ENCODE data around the gene P3H2. TPM values are rescaled to one million over a fixed set of nuclear protein-coding genes. Genes with fewer than 3 reads are reported as not detected.

Gene P3H2
- total RNA-seq, 1 experiment from 2014 or later, result 20.9 TPM

DNA sequence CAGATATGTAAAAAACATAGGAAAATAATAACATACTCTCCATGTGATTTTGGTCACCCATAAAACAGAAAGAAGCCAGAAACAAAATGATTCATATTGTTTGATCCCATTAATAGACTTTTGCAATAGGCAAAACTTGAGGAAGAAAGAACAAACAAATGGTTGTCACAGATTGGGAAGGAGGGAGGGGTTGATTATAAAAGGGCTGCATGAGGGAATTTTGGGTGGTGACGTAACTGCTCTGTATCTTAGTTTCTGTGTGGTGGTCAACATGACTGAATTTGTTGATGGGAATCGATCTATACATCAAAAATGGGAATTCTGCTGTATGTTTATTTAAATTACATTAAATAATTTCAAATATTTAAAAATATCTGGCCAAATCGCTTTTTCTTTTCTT is 86.3 kb downstream of the P3H2 start:
- no peak overlapping the region for H3K27ac ChIP-seq
- BruUV-seq (replicated peaks), result no TSS peak
- no peak for DNase-seq
- intact Hi-C loops (cut with micrococcal nuclease; ENCODE audit: unreplicated experiment), result no loop called here
- H3K36me3 ChIP-seq (ENCODE audit: low read depth), result no peaks in the 10 kb centered on the region
- H3K9me2 ChIP-seq (ENCODE audit: insufficient read depth), result no peaks in the 10 kb centered on the region
- H2AFZ ChIP-seq, result no peak overlapping the region
- no peaks in the 10 kb centered on the region for H4K20me1 ChIP-seq (ENCODE audit: insufficient read depth)
- peaks cover 8% of the 10 kb centered on the region for H3K9me3 ChIP-seq (ENCODE audit: insufficient read depth, low read depth)
- H3K4me1 ChIP-seq (replicated peaks; ENCODE audit: insufficient read depth), result peaks cover 12% of the 10 kb centered on the region
- CTCF ChIA-PET, result no interaction called here
- H3K27me3 ChIP-seq (ENCODE audit: insufficient read depth, low read depth), result no peaks in the 10 kb centered on the region
- no peak overlapping the region for H3K4me2 ChIP-seq
- no peaks in the 10 kb centered on the region for H3K79me2 ChIP-seq (ENCODE audit: low read depth)
- H3K4me3 ChIP-seq, result no peak overlapping the region
- H3F3A ChIP-seq (ENCODE audit: insufficient read depth, low read depth), result no peaks in the 10 kb centered on the region
- no peak for TF ChIP-seq EZH2 (IDR thresholded peaks at IDR 0.05; ENCODE audit: low read depth)
- TF ChIP-seq, protein P1, sequence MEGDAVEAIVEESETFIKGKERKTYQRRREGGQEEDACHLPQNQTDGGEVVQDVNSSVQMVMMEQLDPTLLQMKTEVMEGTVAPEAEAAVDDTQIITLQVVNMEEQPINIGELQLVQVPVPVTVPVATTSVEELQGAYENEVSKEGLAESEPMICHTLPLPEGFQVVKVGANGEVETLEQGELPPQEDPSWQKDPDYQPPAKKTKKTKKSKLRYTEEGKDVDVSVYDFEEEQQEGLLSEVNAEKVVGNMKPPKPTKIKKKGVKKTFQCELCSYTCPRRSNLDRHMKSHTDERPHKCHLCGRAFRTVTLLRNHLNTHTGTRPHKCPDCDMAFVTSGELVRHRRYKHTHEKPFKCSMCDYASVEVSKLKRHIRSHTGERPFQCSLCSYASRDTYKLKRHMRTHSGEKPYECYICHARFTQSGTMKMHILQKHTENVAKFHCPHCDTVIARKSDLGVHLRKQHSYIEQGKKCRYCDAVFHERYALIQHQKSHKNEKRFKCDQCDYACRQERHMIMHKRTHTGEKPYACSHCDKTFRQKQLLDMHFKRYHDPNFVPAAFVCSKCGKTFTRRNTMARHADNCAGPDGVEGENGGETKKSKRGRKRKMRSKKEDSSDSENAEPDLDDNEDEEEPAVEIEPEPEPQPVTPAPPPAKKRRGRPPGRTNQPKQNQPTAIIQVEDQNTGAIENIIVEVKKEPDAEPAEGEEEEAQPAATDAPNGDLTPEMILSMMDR (conservative IDR thresholded peaks at IDR 0.05), result no peak
- POLR2A ChIA-PET (ENCODE audit: unreplicated experiment), result interaction anchor here (0.7 kb wide), 1 partner anchor 825 kb away, joined by 6 read pairs; no protein-coding TSS in a partner anchor

DNA sequence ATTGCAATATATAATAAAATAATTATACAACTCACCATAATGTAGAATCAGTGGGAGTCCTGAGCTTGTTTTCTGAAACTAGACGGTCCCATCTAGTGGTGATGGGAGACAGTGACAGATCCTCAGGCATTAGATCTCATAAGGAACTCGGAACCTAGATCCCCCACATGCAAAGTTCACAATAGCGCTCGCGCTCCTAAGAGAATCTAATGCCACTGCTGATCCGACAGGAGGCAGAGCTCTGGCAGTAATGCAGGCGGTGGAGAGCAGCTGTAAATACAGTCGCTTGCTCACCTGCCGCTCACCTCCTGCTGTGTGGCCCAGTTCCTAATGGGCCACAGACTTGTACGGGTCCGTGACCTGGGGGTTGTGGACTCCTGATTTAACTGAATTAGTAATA is 87.8 kb downstream of the P3H2 start:
- H3K9me2 ChIP-seq (ENCODE audit: insufficient read depth), result no peaks in the 10 kb centered on the region
- intact Hi-C loops (cut with micrococcal nuclease; ENCODE audit: unreplicated experiment), result no loop called here
- H3K27me3 ChIP-seq (ENCODE audit: insufficient read depth, low read depth), result no peaks in the 10 kb centered on the region
- H3K79me2 ChIP-seq (ENCODE audit: low read depth), result no peaks in the 10 kb centered on the region
- H3K4me3 ChIP-seq, result no peak overlapping the region
- peaks cover 12% of the 10 kb centered on the region for H3K4me1 ChIP-seq (replicated peaks; ENCODE audit: insufficient read depth)
- H3K27ac ChIP-seq, result no peak overlapping the region
- peaks cover 6% of the 10 kb centered on the region for H3K9me3 ChIP-seq (ENCODE audit: insufficient read depth, low read depth)
- no peaks in the 10 kb centered on the region for H3F3A ChIP-seq (ENCODE audit: insufficient read depth, low read depth)
- no peak for DNase-seq
- no peak overlapping the region for H3K4me2 ChIP-seq
- ChIA-PET POLR2A (ENCODE audit: unreplicated experiment) (no interaction called here), CTCF (no interaction called here)
- TF ChIP-seq EZH2 (IDR thresholded peaks at IDR 0.05; ENCODE audit: low read depth), result no peak
- TF ChIP-seq, protein P1 (conservative IDR thresholded peaks at IDR 0.05), result no peak
- H2AFZ ChIP-seq, result no peak overlapping the region
- no peaks in the 10 kb centered on the region for H4K20me1 ChIP-seq (ENCODE audit: insufficient read depth)
- no TSS peak for BruUV-seq (replicated peaks)
- no peaks in the 10 kb centered on the region for H3K36me3 ChIP-seq (ENCODE audit: low read depth)

DNA sequence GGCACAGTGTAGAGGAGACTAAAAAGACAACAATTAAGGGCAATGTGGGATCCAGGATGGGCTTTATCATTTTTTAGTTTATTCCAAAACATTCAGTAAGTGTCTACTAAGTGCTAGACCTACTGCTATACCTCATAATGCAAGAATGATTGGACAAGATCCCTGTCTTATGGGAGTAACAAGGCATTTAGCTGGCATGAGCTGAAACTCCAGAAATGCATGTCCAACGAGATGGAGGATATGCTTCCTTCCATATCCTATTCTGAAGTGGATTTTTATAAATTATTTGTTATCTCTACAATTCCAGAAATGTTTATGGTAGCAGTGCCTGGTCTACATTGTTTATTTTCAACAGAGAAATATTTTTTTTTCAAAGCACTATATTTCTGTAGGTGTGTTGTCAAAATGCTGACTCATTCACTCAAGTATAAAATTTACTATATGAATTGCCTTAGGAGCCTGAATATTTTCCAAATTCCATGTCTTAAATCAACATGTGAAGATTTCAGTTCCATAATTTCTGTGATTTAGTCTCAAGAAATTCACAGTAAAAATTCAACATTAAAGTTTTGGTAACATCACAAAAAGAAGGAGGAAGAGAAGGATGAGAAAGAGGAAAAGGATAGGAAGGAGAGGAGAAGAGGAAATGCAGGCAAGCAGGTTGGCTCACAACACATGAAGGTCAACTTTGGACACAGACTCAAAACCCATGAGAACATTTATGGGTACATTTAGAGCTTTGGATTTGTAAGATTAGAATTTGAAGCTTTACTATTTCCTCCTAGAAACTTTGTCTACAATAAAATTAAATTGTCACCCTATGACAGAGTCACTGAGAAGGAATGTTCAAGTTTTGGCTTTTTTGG is 88.6 kb downstream of the P3H2 start:
- H3K4me3 ChIP-seq, result no peak overlapping the region
- intact Hi-C loops (cut with micrococcal nuclease; ENCODE audit: unreplicated experiment), result no loop called here
- peaks cover 12% of the 10 kb centered on the region for H3K4me1 ChIP-seq (replicated peaks; ENCODE audit: insufficient read depth)
- DNase-seq, result no peak
- H3K27ac ChIP-seq, result peak overlapping the region; percentile 51
- H2AFZ ChIP-seq, result peak overlapping the region; percentile 46
- no peaks in the 10 kb centered on the region for H3K27me3 ChIP-seq (ENCODE audit: insufficient read depth, low read depth)
- H3F3A ChIP-seq (ENCODE audit: insufficient read depth, low read depth), result no peaks in the 10 kb centered on the region
- H3K9me3 ChIP-seq (ENCODE audit: insufficient read depth, low read depth), result no peaks in the 10 kb centered on the region
- no peaks in the 10 kb centered on the region for H3K9me2 ChIP-seq (ENCODE audit: insufficient read depth)
- H3K79me2 ChIP-seq (ENCODE audit: low read depth), result no peaks in the 10 kb centered on the region
- ChIA-PET POLR2A (ENCODE audit: unreplicated experiment) (no interaction called here), CTCF (no interaction called here)
- no peaks in the 10 kb centered on the region for H4K20me1 ChIP-seq (ENCODE audit: insufficient read depth)
- no TSS peak for BruUV-seq (replicated peaks)
- TF ChIP-seq EZH2 (IDR thresholded peaks at IDR 0.05; ENCODE audit: low read depth), result no peak
- TF ChIP-seq, protein P1 (conservative IDR thresholded peaks at IDR 0.05), result no peak
- no peaks in the 10 kb centered on the region for H3K36me3 ChIP-seq (ENCODE audit: low read depth)
- H3K4me2 ChIP-seq, result peak overlapping the region; percentile 3
